ENCODE measurements around the gene PIGZ.

The PIGZ gene

GRCh38 chr3:196903740-196904139 lies 64.9 kb downstream of the PIGZ start:
- Histone ChIP-seq H3K9me3 (ENCODE audit: insufficient read depth, low read length) (no peaks in the 10 kb centered on the region), H2AFZ (ENCODE audit: low read depth, low read length) (no peak overlapping the region), H3K79me2 (ENCODE audit: low read length) (no peaks in the 10 kb centered on the region), H3K4me3 (ENCODE audit: low read length) (no peak overlapping the region), H3K27ac (ENCODE audit: low read length) (no peak overlapping the region), H4K20me1 (ENCODE audit: insufficient read depth, low read length) (no peaks in the 10 kb centered on the region), H3K4me1 (ENCODE audit: low read length) (no peaks in the 10 kb centered on the region), H3K4me2 (ENCODE audit: low read length) (no peak overlapping the region), H3K36me3 (replicated peaks; ENCODE audit: low read depth, low read length) (peaks cover 35% of the 10 kb centered on the region), H3K9ac (ENCODE audit: low read length) (no peak overlapping the region), H3K27me3 (ENCODE audit: low read depth, low read length) (no peaks in the 10 kb centered on the region)
- TF ChIP-seq CTCF (IDR thresholded peaks at IDR 0.05; ENCODE audit: low read depth, low read length) (no peak), EZH2phosphoT487 (IDR thresholded peaks at IDR 0.05; ENCODE audit: low read depth) (no peak)

DNA sequence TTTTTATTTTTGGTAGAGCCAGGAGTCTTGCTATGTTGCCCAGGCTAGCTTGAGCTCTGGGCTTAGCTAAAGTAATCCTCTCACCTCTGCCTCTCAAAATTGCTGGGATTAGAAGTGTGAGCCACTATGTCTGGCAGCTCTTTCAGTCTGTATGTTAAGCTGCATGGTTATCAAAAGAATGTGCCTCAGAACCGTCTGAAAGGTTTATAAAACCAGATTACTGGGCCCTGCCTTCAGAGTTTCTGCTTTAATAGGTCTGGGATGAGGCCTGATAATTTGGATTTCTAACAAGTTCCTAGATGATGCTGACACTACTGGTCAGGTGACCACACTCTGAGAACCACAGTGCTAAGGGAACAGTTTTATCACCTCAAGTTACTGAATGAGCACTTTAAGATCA lies 66.3 kb downstream of the PIGZ start:
- H4K20me1 ChIP-seq (ENCODE audit: insufficient read depth, low read length): no peaks in the 10 kb centered on the region
- no peak overlapping the region for H2AFZ ChIP-seq (ENCODE audit: low read depth, low read length)
- H3K4me2 ChIP-seq (ENCODE audit: low read length): no peak overlapping the region
- H3K27me3 ChIP-seq (ENCODE audit: low read depth, low read length): no peaks in the 10 kb centered on the region
- peaks cover 35% of the 10 kb centered on the region for H3K36me3 ChIP-seq (replicated peaks; ENCODE audit: low read depth, low read length)
- peaks cover 5% of the 10 kb centered on the region for H3K79me2 ChIP-seq (ENCODE audit: low read length)
- no peak overlapping the region for H3K27ac ChIP-seq (ENCODE audit: low read length)
- TF ChIP-seq EZH2phosphoT487 (IDR thresholded peaks at IDR 0.05; ENCODE audit: low read depth): no peak
- no peak for TF ChIP-seq CTCF (IDR thresholded peaks at IDR 0.05; ENCODE audit: low read depth, low read length)
- no peaks in the 10 kb centered on the region for H3K9me3 ChIP-seq (ENCODE audit: insufficient read depth, low read length)
- H3K9ac ChIP-seq (ENCODE audit: low read length): no peak overlapping the region
- no peaks in the 10 kb centered on the region for H3K4me1 ChIP-seq (ENCODE audit: low read length)
- H3K4me3 ChIP-seq (ENCODE audit: low read length): no peak overlapping the region

DNA sequence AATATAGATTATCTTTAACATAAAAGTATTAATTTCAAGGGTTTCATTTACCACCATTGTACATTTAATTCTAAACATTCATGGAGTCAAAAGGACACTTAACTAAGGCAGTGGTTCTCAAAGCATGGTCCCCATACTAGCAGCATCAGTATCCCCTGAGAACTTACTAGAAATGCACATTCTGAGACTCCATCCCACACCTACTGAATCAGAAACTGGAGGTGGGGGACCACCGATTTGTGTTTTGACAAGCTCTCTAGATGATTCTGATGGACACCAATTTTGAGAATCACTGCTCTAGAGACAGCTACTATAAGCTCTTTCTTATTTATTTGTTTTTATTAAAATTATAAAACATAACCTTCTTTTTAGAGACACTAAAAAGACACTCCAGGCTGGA lies 66.9 kb downstream of the PIGZ start:
- no peaks in the 10 kb centered on the region for H3K4me1 ChIP-seq (ENCODE audit: low read length)
- H3K79me2 ChIP-seq (ENCODE audit: low read length): peaks cover 10% of the 10 kb centered on the region
- H3K27me3 ChIP-seq (ENCODE audit: low read depth, low read length): no peaks in the 10 kb centered on the region
- H2AFZ ChIP-seq (ENCODE audit: low read depth, low read length): no peak overlapping the region
- TF ChIP-seq CTCF (IDR thresholded peaks at IDR 0.05; ENCODE audit: low read depth, low read length) (no peak), EZH2phosphoT487 (IDR thresholded peaks at IDR 0.05; ENCODE audit: low read depth) (no peak)
- no peaks in the 10 kb centered on the region for H4K20me1 ChIP-seq (ENCODE audit: insufficient read depth, low read length)
- no peak overlapping the region for H3K4me3 ChIP-seq (ENCODE audit: low read length)
- no peak overlapping the region for H3K9ac ChIP-seq (ENCODE audit: low read length)
- no peak overlapping the region for H3K4me2 ChIP-seq (ENCODE audit: low read length)
- H3K36me3 ChIP-seq (replicated peaks; ENCODE audit: low read depth, low read length): peaks cover 34% of the 10 kb centered on the region
- no peak overlapping the region for H3K27ac ChIP-seq (ENCODE audit: low read length)
- no peaks in the 10 kb centered on the region for H3K9me3 ChIP-seq (ENCODE audit: insufficient read depth, low read length)

Data from OCI-LY3 (cell line).